ENCODE data around the gene ANKRD2.

DNA sequence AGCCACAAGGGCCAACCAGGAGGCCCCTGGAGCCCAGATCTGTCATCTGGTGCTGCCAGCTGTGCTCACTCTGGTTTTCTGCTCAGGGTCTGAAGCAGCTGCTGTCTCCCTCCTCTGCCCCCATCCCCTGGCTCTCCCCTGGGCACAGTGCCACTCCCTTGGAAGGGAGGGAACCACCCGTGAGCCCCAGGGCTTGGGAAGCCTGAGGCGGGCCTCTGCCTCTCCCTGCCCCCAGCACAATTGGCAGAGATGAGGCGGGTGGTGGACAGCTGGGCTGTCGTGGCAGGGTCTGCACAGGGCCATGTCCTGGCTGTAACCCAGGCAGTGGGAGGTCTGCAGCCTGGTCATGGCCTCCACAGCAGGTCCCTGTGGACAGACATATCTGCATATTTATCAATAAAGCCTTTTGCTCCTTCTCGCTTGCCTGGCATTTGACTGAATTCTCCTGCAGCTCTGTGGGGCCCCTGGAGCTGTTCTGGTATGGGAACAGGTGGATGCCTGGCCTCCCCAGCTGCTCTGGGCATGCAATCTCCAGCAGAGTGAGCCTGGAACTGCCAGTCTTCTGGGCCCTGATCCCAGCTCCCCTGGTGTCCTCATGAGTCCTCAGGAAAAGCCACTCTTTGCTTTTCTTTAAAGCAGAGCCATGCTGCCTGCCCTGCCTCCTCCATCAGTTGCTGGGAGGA, 1.6 kb upstream of the ANKRD2 start:
- TF ChIP-seq, protein P1, sequence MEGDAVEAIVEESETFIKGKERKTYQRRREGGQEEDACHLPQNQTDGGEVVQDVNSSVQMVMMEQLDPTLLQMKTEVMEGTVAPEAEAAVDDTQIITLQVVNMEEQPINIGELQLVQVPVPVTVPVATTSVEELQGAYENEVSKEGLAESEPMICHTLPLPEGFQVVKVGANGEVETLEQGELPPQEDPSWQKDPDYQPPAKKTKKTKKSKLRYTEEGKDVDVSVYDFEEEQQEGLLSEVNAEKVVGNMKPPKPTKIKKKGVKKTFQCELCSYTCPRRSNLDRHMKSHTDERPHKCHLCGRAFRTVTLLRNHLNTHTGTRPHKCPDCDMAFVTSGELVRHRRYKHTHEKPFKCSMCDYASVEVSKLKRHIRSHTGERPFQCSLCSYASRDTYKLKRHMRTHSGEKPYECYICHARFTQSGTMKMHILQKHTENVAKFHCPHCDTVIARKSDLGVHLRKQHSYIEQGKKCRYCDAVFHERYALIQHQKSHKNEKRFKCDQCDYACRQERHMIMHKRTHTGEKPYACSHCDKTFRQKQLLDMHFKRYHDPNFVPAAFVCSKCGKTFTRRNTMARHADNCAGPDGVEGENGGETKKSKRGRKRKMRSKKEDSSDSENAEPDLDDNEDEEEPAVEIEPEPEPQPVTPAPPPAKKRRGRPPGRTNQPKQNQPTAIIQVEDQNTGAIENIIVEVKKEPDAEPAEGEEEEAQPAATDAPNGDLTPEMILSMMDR (IDR thresholded peaks at IDR 0.05), result no peak
- TF ChIP-seq POLR2AphosphoS5 (IDR thresholded peaks at IDR 0.05; ENCODE audit: low read depth, low read length), result no peak

Data from Panc1 (cell line).